ENCODE data around the gene ZNF69.
A peak's percentile ranks its signal among the peaks of the same experiment; 100 is the strongest.
"Not testable (repeated sequence)": the region's sequence is repeated elsewhere in the genome, so short reads cannot be mapped to it uniquely, and the experiment has no call there.

ZNF69 gene
- total RNA-seq = 1.3 reads per million

- peak; percentile 21 for DNase-seq
These were observed at the start of gene ZNF69 for GRCh38 chr19:11887611-11888531. Gene ZNF69 (plus strand): TSS chr19:11887782. CDS start chr19:11887924, 142 bp downstream.

- DNase-seq = no peak
These were observed 43.9 kb upstream of the ZNF69 start for GRCh38 chr19:11843722-11844121.

GRCh38 chr19:11847615-11848014 lies 40.0 kb upstream of the ZNF69 start:
- DNase-seq = not testable (repeated sequence)

- no peak for DNase-seq
These were observed 39.4 kb upstream of the ZNF69 start for GRCh38 chr19:11848200-11848593.

- peak; percentile 78 for DNase-seq
These were observed 38.8 kb upstream of the ZNF69 start, which contains the start of gene ZNF439 for GRCh38 chr19:11848594-11849469. Gene ZNF439 (plus strand): TSS chr19:11848726. CDS start chr19:11848868, 142 bp downstream.

- DNase-seq = not testable (repeated sequence)
These were observed 37.3 kb upstream of the ZNF69 start for GRCh38 chr19:11850289-11850688.

GRCh38 chr19:11853358-11853757 lies 34.2 kb upstream of the ZNF69 start:
- no peak for DNase-seq

- DNase-seq = no peak
These were observed 30.9 kb upstream of the ZNF69 start for GRCh38 chr19:11856596-11857250.

- DNase-seq = no peak
These were observed 26.9 kb upstream of the ZNF69 start for GRCh38 chr19:11860721-11861120.

- no peak for DNase-seq
These were observed 26.3 kb upstream of the ZNF69 start for GRCh38 chr19:11861301-11861700.

GRCh38 chr19:11867766-11868165 lies 19.8 kb upstream of the ZNF69 start:
- DNase-seq = not testable (repeated sequence)

GRCh38 chr19:11868188-11868587 lies 19.4 kb upstream of the ZNF69 start:
- no peak for DNase-seq

GRCh38 chr19:11872624-11873023 lies 15.0 kb upstream of the ZNF69 start:
- no peak for DNase-seq

GRCh38 chr19:11873762-11874161 lies 13.8 kb upstream of the ZNF69 start:
- no peak for DNase-seq

GRCh38 chr19:11879687-11880266 lies 7.8 kb upstream of the ZNF69 start:
- DNase-seq = peak; percentile 10

GRCh38 chr19:11880598-11880997 lies 7.0 kb upstream of the ZNF69 start:
- no peak for DNase-seq

GRCh38 chr19:11881151-11881800 lies 6.3 kb upstream of the ZNF69 start:
- peak; percentile 47 for DNase-seq

- DNase-seq = no peak
These were observed 5.0 kb upstream of the ZNF69 start for GRCh38 chr19:11882606-11883005.

- no peak for DNase-seq
These were observed 360 bp upstream of the ZNF69 start for GRCh38 chr19:11887234-11887610.

- not testable (repeated sequence) for DNase-seq
These were observed 2.3 kb downstream of the ZNF69 start for GRCh38 chr19:11889901-11890300.

GRCh38 chr19:11890634-11891033 lies 3.1 kb downstream of the ZNF69 start:
- DNase-seq = no peak

- no peak for DNase-seq
These were observed 7.3 kb downstream of the ZNF69 start for GRCh38 chr19:11894851-11895250.

Measured in effector CD4-positive, alpha-beta T cell (primary cell).